HG02981 (cell line): ENCODE measurements around the gene TMEM8B.
A peak's percentile ranks its signal among the peaks of the same experiment; 100 is the strongest.

Experiments used
- ATAC-seq: cut with Tn5 transposase; IDR thresholded peaks from one replicate; pipeline ENCODE4 v1.9.1; 2021; ENCODE audit warnings: mild to moderate bottlenecking, moderate library complexity; ENCODE audit not compliant: unreplicated experiment

The TMEM8B gene

DNA sequence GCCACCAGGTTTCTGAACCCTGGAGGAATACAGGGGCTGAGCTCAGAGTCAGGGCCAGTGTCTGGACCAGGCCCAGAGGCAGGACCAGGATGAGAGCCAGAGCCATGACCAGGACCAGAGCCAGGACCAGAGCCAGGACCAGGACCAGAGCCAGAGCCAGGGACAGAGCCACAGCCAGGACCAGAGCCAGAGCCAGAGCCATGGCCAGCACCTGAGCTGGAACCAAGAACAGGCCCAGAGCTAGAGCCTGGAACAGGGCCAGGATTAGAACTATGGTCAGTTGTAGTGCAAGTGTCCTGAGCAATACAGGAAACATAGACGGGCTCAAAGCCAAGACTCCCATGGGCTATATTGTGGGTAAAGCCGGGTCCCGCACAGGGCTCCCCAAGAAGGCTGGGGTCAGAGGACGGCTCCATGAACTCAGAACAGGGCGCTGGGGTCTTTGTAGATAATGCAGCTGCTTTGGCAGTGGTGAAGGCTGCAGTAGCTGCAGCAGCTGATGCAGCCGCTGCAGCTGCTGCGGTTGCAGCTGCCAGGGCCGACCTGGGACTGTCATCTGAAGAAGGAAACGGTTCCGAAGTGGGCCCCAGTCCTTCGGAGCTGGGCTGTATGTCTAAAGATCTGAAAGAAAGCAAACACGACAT lies 17.5 kb upstream of the TMEM8B start:
- ATAC-seq, result no peak

DNA sequence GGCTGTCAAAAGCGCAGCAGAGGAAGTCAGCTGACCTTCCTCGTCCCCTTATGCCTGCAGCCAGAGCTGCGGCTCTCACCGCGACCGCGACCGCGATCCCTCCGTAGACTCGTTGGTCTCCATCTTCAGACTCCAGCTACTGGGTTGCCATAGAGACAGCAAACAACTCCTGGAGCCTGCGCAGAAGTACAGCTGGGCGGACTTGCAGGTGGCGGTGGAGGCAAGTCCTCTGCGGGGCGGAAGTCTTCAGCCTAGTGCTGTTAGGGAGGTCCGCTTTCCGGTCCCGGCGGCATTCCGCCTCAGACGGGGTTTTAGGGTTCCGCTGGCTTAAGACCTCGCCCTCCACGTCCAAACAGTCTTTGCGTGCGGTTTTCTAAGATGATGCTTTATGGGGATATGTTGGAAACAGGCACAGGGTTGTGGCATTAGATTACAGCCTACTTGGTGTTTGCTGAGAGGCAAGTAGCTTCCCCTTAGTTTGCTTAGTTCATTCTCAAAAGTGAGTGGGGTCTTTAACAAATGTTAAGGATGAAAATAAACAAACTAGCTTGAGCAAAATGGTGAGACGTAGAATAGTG lies 16.9 kb upstream of the TMEM8B start, which contains the start of gene SPAG8:
SPAG8 (minus strand) TSS at position 238 of the 578 bp plus-strand sequence; CDS start at position 123, 115 bp downstream.
- peak; percentile 59 for ATAC-seq

DNA sequence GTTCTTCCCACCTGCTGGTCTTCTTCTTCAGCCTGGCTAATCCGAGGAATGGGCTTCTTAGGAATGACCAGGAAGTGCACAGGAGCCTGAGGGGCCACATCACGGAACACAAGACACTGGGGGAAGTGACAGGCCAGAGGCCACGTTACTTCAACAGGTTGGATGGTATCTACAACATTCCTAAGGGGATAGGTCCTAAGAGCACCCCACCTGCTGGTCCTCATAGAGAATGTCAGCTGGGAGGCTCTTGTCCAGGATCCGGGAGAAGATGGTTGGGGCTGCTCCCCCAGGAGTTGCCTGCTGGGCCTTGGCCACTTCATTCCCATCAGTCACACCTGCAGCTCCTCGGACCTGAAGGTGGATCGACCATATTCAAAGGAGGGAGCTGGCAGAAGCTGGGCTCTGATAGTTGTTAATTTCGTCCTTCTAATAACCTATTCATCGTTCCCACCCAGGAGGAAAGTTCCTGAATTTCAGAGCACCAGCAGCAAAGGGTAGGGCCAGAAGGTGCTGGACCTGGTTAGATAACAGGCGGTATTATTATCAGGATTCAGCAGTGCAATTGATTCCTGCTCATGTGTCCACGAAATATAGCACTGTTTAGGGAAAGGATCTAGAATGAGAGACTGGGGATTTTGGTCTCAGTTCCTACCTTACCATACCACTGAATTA lies 15.5 kb upstream of the TMEM8B start:
- ATAC-seq, result no peak

DNA sequence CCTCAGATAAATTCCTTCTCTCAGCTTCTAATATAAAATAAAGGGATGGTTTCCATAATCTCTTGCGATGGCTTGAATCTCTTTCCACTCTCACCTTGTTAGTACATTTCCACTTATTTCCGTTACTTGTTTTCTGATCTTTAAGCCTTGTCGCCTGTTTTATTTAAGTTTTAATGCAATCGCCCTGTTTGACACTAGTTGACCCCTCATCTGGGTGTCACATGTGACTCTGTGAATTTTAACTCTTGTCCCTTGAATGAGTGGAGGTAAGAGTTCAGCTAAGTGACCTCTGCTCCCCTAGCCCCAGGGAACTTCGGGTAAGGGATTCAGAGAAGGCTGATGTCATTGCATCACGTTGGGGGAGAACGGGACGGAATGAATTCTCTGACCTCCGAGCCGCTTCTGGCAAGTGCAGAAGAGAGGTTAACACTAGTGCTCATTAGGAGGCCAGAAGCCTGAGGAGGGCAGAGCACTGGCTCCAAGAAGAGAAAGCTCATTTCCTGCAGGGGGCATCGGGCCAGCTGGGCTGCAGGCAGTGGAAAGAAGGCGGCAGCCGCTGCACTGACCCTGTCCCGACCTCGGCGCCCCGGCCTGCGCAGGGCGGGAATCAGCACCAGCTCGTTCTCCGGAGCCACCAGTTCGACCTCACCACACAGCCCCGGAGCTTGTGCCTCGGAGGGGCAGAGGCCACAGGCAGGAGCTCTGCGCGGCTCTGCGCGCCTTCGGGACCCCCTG lies 14.8 kb upstream of the TMEM8B start:
- peak; percentile 15 for ATAC-seq

DNA sequence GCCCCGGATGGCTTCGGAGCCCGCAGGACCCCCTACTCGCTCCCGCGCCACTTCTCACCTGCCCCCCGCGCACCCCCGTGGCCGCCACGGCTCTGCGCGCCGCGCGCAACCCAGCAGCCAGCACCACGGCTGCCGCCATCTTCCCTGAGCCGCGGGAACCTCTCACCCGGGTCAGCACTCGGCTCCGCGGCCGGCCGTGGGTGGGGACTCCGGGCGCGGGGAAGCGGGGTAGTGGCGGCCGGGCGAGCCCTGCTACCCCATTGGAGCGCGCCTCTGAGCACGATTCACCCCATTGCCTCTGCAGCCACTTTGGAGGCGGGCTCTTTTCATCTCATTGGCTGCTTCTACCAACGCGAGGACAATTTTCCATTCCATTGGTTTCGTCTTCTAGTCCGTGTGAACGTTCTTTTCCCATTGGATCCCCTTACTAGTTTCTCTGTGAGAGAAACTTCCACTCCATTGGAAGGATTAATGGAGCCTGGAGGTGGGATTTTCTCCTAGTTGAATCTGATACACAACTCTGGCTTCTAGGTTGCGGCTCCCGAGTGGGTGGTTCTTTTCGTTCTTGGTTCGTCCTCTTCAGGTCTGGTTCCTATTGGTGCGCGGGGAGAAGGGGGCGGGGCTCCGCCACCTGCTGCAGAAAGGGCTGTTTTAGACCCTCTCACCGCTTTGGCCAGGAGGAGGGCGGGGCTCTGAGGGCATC lies 14.0 kb upstream of the TMEM8B start, which contains the start of gene HINT2:
HINT2 (minus strand) TSS at position 202 of the 703 bp plus-strand sequence; CDS start at position 139, 63 bp downstream.
- ATAC-seq, result peak; percentile 66

DNA sequence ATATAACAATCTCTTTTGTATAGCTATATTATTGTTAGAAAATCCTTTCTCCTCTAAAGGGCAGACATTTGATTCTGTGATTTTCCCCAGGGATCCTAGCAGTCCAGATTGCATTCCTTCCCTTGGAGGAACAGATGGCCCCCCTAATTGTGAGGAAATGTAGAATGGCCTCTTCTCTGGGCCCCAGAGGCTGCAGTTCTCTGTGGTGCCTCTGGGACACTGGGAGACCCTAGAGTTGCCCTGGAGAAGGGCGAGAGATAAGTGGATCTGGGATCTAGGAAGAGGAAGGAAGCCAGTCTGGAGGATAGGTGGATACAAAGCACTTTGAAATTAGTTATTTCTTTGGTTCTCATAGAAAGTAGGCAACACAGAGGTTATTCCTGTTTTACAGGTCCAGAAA lies 12.3 kb upstream of the TMEM8B start:
- no peak for ATAC-seq

DNA sequence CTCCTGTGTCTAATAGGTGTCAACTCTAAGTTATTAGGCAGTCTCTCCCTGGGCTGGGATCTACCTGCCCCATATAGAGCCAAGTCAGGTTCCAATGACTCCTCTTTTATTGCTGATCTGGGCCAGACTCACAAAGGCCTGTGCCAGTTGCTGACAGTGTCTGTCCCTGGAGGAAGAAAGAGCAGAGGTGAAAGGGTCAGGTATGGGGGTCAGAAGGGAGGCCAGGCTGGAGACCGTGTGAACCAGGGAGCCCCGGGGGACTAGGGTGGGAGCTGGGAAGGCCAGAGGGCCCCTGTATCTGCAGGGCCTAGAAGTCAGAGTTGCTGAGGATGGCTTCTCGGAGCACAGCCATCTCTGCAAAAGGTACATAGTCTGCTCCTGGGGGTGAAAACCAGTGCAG lies 10.7 kb upstream of the TMEM8B start:
- ATAC-seq, result no peak

DNA sequence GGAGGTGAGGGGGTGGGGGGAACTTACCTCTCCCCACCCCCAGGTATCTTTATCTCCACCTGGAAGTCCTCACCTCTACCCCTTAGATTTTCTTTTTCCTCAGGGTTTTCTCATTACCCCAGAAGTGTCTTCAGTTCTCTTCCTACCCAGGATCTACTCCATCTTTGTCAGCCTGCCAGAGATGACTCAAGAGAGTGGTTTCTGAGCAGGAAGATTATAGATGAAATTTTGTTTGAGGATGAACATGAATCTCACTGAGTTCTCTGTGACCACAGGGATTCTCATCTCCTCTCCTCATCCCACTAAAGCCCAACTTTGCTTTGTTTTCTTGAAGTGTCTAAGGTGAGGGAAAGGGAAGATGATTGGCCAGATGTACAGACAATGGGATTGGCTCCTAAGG lies 9.0 kb upstream of the TMEM8B start:
- ATAC-seq, result no peak

DNA sequence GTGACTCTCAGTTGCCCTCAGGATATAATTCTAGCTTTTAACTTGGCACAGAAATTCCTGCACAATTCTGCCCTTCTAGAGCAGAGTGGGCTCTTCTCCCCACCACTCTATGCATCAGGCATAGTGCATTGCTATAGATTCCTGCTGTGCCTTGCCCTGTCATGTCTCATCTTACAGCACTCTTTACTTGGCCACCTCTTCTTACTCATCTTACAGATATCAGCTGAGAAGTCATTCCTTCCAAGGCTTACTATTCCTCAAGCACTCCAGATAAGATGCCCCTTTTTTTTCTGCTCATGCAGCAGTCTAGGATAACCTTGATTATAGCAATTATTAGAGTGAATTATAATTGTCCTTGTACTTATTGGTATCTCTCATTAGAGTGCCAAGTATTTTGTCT lies 6.1 kb upstream of the TMEM8B start:
- ATAC-seq, result no peak

DNA sequence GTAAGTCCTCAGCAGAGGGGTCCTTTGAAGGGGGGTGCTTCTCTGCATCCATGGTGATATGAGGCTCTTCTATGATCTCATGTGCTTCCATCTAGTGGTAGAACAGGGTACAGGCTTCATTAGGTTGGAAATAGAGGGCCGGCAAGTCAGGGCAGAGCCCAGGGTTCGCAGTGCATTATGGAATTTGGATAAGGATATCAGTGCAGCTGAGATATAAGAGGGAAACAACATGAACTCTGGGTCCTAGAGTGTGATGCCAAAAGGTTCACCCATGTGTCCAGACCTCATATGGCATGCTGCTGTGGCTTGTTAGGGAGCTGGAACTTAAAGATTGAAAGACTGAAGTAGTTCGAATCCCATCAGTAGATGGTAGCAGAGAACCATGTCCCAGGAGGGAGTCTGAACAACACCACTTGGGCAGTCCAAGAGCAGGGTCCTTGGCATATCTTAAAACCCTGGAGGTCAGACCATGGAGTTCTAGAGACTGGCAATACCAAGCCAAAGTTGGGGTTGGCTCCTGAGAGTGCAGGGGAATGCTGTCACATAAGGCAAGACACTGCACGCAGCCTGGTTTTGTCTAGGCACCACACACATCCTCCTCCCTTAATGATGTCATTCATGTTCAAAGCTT lies 2.8 kb upstream of the TMEM8B start:
- peak; percentile 33 for ATAC-seq

DNA sequence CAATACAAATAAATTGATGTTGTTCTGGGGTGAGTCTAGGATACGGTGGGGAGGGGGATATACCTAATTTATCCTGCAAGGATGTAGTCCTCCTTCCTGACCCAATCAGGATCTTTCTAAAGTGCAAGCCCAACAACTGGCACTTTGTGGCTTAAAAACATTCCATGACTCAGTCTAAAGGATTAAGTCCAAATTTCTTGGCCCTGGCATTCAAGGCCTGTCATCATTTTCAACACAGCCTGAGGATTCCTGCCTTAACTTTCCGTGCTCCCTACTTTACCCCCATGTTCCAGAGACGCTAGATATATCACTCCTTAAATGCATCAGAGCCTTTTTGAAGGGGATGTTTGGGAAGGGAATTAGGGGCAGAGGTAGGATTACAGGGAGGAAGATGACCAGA lies 1.5 kb upstream of the TMEM8B start:
- ATAC-seq, result no peak

DNA sequence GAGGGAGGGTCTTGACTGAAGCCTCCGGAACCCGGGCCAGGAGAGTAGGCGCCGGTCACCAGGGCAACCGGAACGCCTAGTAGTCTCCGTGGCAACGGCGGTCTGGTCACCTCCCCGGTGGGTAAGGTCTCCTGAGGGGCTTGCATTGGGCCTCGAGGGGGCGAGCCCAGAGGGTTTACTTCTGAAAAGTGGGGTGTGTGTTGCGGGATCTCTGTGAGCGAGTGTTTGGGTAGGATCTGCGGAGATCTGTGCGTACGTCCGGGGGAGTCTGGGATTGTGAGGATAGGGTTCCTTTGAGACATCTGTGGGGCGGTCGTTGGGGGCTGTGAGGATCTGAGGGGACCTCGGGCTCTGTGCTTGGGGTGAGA lies 328 bp upstream of the TMEM8B start, which contains the start of gene FAM221B:
FAM221B (minus strand) TSS at position 17 of the 368 bp plus-strand sequence. CDS start 2,571 bp downstream, outside the sequence.
- ATAC-seq, result peak; percentile 11

DNA sequence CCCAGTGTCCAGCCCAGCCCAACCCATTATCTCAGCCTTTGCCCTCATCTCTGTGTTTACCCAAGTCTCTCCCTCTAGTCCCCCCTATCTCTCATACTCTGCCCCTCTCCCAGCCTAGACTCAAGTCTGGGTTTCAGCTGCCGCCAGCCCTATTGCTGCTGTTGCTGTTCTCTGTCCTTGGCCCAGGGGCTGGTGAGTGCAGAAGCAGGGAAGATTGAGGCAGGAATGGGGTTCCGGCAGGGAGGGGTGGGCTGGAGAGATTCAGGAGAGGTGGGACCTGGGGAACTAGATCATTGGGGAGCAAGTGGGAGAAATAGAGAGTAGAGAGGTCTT lies 702 bp downstream of the TMEM8B start:
- no peak for ATAC-seq

DNA sequence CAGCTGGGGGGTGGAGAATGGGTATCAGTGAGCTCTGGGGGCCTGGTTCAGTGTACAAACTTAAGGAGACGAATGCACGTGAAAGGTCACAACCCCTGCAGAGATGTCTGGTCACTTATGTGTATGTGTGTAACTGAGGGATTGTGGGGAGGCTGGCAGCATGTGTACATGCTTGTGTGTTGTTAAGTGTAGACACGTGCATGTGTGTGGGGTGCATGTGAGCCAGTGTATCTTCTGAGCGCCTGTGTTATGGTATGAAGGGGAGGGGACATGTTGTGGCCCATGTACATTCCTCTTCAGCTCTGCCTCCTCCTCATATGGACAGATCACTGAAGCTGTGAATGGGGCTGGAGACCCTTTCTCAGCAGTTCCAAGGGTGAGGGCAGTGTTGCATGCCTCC lies 2.0 kb downstream of the TMEM8B start:
- ATAC-seq, result no peak

DNA sequence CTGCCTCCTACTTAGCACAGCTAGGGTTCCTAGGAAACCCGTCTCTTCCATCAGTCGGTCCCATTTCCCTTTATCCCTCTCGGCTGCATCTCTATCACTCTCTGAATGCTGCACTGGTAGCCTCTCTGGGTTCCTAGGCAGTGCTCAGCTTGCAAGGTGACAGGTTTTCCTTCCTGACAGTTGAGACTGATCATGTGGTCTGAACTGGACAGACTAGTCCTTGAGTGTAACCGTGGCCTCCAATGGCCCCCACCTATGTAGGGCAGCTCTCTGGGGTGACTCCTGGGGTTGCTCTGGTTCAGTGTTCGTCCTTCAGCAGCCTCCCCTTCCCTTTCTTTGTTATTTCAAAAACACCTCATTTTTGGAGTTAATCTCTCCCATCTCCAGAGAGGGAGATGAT lies 3.8 kb downstream of the TMEM8B start:
- no peak for ATAC-seq

DNA sequence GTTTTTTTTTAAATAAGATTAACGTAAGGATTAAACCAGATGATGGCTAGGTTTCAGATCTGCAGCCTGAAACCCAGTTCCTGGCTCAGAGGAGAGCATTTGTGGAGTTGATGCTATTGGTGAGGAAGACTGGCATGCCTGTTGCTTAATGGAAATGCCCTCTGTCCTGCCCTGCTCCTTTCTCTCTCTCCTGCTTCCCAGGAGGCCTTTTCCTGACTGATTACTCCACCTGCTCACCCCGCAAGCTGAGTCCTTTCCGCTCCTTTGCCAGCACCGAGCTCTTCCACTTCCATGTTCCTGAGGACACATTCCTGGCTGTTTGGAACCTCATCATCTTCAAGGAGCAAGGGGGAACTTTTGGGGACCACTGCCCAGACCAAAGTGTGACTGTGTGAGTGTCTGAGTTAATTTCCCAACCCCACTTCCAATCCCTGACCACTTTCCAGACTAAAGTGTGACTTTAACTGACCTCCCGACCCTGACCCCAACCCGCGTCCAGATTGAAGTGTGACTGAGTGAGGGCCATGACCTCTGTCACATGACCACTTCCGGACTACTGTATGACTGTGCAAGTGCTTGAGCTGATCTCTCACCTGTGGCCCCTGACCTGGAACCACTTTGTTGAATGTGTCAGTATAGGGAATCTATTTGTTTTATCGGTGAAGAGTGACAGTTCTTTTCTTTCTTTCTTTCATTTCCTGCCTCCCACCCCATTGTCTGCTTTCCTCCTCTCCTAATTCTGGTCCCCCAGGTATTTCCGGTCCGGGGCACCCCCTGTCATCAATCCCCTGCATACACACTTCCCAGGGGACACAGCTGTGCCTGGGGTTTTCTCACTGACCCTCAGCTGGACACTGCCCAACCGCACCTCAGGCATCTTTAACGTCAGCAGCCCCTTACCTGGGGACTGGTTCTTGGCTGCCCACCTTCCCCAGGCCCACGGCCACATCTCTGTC lies 5.5 kb downstream of the TMEM8B start:
- ATAC-seq, result no peak

DNA sequence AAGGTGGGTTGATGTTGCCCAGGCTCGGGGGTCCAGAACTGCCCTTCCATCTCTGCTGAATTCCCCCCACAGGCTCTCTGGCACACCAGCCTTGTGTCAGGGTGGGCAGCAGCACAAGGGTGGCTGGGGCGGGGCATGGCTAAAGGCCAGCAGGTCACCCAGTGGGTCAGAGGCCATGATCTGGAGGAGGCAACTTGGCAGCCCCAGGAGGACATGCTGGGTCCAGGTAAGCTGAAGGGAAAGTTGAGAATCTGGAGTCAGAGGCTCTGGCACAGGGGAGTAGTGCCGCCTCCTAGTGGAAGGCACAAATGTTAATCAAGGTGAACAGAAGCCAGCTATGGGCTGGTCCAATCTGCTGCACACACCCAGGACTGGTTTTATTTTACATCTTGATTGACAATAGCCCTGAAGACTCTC lies 6.2 kb downstream of the TMEM8B start:
- ATAC-seq, result no peak

DNA sequence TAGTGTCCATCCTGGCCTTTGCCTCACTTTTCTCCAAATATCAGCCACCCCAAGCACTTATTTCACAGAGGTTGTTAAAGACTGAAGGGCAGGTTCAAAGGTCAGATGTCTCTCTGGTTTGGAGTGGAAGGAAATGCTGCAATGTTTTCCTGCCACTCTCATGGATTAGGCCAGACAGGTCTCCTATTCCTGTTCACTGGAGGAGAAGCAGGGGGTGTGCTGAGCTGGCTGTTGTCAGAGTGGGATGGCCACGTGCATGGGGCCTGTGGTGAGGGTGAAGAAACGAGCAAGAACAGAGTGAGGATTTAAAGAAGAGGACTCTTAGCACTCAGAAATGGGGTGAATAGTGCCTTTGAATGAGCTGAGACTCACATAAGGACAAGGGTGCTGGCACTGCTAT lies 6.7 kb downstream of the TMEM8B start:
- no peak for ATAC-seq

DNA sequence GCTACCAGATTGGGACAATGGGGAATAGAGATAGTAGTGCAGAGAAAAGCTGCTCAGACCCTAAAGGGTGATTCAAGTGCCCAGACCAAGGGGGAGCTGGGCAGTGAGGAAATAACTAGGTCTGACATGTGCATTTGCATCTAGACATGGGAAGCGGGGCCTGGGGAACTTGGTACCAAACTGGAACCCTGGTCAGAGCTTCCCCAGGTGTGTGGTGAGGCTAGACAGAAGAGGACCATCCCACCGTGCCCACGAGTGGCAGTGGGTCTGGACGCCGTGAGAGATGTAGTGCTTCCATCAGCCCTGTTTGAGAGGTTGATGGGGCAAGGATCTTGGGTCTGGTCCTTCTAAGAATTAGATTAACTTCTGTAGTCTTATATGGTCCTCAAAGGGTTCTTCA lies 7.6 kb downstream of the TMEM8B start:
- no peak for ATAC-seq
